PC-3 (cell line): ENCODE data around the gene MED12. TPM values are rescaled to one million over a fixed set of nuclear protein-coding genes. Genes with fewer than 3 reads are reported as not detected.

Experiments used
- ATAC-seq: fragments of 200-7000 bp; cut with Tn5 transposase; 2 replicates; pipeline ENCODE4 v1.9.1; 2020; ENCODE audit warnings: mild to moderate bottlenecking, moderate library complexity
- BruUV-seq: library from RNA; stranded (reverse); fragments of 400-500 nt; replicated peaks from 2 replicates; lab custom pipeline; 2021; lab: Mats Ljungman, UMichigan
- CTCF ChIA-PET: fragments of 300-600 bp; sonication (Branson Sonifier 250); formaldehyde crosslinking; loops from one replicate; lab custom pipeline; 2022; ENCODE audit warnings: antibody characterized with exemption; lab: Charles Lee
- POLR2A ChIA-PET: fragments of 300-600 bp; sonication (Branson Sonifier 250); formaldehyde crosslinking; loops from one replicate; lab custom pipeline; 2022; ENCODE audit warnings: antibody characterized with exemption; ENCODE audit not compliant: unreplicated experiment; lab: Charles Lee
- DNase-seq: peaks from one replicate; pipeline ENCODE4 v3.0.0-alpha.2; 2015
- H2AFZ ChIP-seq: fragments of 300-600 bp; sonication (generic); 2 replicates; pipeline ENCODE4 v1.6.0; 2016; ENCODE audit warnings: antibody characterized with exemption, low read length
- H3F3A ChIP-seq: fragments of 300-600 bp; sonication (generic); one replicate; pipeline ENCODE4 v1.6.0; 2017; ENCODE audit warnings: antibody characterized with exemption, low read length, control low read depth, mild to moderate bottlenecking; ENCODE audit not compliant: unreplicated experiment
- H3K27ac ChIP-seq: fragments of 300-600 bp; sonication (generic); 2 replicates; pipeline ENCODE4 v1.5.1; 2016; ENCODE audit warnings: mild to moderate bottlenecking, low read length
- H3K27me3 ChIP-seq: fragments of 300-600 bp; sonication (generic); 2 replicates; pipeline ENCODE4 v1.6.1; 2016; ENCODE audit warnings: low read length, mixed read lengths
- H3K36me3 ChIP-seq: fragments of 300-600 bp; sonication (generic); 2 replicates; pipeline ENCODE4 v1.6.1; 2016; ENCODE audit warnings: low read depth, mixed run types, low read length, mixed read lengths
- H3K4me1 ChIP-seq: fragments of 300-600 bp; sonication (generic); 2 replicates; pipeline ENCODE4 v1.5.1; 2016; ENCODE audit warnings: low read length; ENCODE audit not compliant: insufficient read depth
- H3K4me2 ChIP-seq: fragments of 300-600 bp; sonication (generic); 2 replicates; pipeline ENCODE4 v1.6.0; 2016; ENCODE audit warnings: low read length
- H3K4me3 ChIP-seq: fragments of 300-600 bp; sonication (generic); 2 replicates; pipeline ENCODE4 v1.5.1; 2016; ENCODE audit warnings: mild to moderate bottlenecking, low read length, mixed read lengths
- H3K79me2 ChIP-seq: fragments of 300-600 bp; sonication (generic); 2 replicates; pipeline ENCODE4 v1.6.1; 2017; ENCODE audit warnings: low read length, mixed read lengths
- H3K9ac ChIP-seq: fragments of 300-600 bp; sonication (generic); 2 replicates; pipeline ENCODE4 v1.6.0; 2016; ENCODE audit warnings: mild to moderate bottlenecking, low read length
- H3K9me2 ChIP-seq: fragments of 300-600 bp; sonication (generic); replicated peaks from 2 replicates; pipeline ENCODE4 v1.6.1; 2016; ENCODE audit warnings: mixed run types, low read length, mixed read lengths
- H3K9me3 ChIP-seq: fragments of 300-600 bp; sonication (generic); 2 replicates; pipeline ENCODE4 v1.6.1; 2016; ENCODE audit warnings: low read length, mixed read lengths
- H4K20me1 ChIP-seq: fragments of 300-600 bp; sonication (generic); 2 replicates; pipeline ENCODE4 v1.6.1; 2016; ENCODE audit warnings: low read length, mixed read lengths
- EZH2 ChIP-seq: fragments of 300-600 bp; sonication (generic); IDR thresholded peaks from one replicate; pipeline ENCODE4 v1.6.1; 2017; ENCODE audit warnings: antibody characterized with exemption, mild to moderate bottlenecking, low read length; ENCODE audit not compliant: unreplicated experiment
- EZH2phosphoT487 ChIP-seq: fragments of 300-600 bp; sonication (generic); IDR thresholded peaks from 2 replicates; pipeline ENCODE4 v1.6.1; 2018; ENCODE audit warnings: mild to moderate bottlenecking, antibody characterized with exemption, low read length, borderline replicate concordance
- intact Hi-C: fragments of 100-400 bp; cut with micrococcal nuclease; formaldehyde crosslinking; loops from 2 replicates; pipeline ENCODE4 v1.9.0; 2023
- total RNA-seq: library from RNA; depleted of rRNA; stranded (reverse); fragments of >200 nt; gene quantifications from 2 replicates; pipeline ENCODE4 v1.2.3, GENCODE V29; 2014
- TF ChIP-seq, protein P1 (sequence below): fragments of 300-600 bp; sonication (generic); conservative IDR thresholded peaks from 2 replicates; pipeline ENCODE4 v1.5.1; 2017; ENCODE audit warnings: antibody characterized with exemption, low read depth, mild to moderate bottlenecking, low read length

Gene MED12
- total RNA-seq, 1 experiment from 2014 or later: 45.8 TPM

DNA sequence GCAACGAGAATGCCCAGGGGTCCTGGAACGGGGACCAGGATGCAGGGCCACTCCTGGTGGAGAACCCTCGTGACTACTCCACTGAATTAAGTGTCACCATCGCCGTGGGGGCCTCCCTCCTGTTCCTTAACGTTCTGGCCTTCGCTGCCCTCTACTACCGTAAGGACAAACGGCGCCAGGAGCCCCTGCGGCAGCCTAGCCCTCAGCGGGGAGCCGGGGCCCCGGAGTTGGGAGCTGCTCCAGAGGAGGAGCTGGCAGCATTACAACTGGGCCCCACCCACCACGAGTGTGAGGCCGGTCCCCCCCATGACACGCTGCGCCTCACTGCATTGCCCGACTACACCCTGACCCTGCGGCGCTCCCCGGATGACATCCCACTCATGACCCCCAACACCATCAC is 51.2 kb downstream of the MED12 start:
- Histone ChIP-seq H3F3A (no peaks in the 10 kb centered on the region), H3K27ac (no peak overlapping the region), H4K20me1 (no peaks in the 10 kb centered on the region), H3K9me3 (no peaks in the 10 kb centered on the region), H3K4me2 (no peak overlapping the region), H3K4me3 (no peak overlapping the region), H3K36me3 (no peaks in the 10 kb centered on the region), H3K79me2 (no peaks in the 10 kb centered on the region), H3K9me2 (no peaks in the 10 kb centered on the region), H3K27me3 (no peaks in the 10 kb centered on the region), H3K4me1 (no peaks in the 10 kb centered on the region), H3K9ac (no peak overlapping the region), H2AFZ (no peak overlapping the region)
- no TSS peak for BruUV-seq
- intact Hi-C loops: no loop called here
- ATAC-seq (no peak), DNase-seq (no peak)
- TF ChIP-seq EZH2 (no peak), EZH2phosphoT487 (no peak)
- TF ChIP-seq, protein P1, sequence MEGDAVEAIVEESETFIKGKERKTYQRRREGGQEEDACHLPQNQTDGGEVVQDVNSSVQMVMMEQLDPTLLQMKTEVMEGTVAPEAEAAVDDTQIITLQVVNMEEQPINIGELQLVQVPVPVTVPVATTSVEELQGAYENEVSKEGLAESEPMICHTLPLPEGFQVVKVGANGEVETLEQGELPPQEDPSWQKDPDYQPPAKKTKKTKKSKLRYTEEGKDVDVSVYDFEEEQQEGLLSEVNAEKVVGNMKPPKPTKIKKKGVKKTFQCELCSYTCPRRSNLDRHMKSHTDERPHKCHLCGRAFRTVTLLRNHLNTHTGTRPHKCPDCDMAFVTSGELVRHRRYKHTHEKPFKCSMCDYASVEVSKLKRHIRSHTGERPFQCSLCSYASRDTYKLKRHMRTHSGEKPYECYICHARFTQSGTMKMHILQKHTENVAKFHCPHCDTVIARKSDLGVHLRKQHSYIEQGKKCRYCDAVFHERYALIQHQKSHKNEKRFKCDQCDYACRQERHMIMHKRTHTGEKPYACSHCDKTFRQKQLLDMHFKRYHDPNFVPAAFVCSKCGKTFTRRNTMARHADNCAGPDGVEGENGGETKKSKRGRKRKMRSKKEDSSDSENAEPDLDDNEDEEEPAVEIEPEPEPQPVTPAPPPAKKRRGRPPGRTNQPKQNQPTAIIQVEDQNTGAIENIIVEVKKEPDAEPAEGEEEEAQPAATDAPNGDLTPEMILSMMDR: no peak
- POLR2A ChIA-PET: no interaction called here
- CTCF ChIA-PET: no interaction called here

- Histone ChIP-seq H2AFZ (no peak overlapping the region), H3K9me3 (no peaks in the 10 kb centered on the region), H3K9me2 (no peaks in the 10 kb centered on the region), H3K4me1 (no peaks in the 10 kb centered on the region), H3K27ac (no peak overlapping the region), H3K79me2 (no peaks in the 10 kb centered on the region), H3K36me3 (no peaks in the 10 kb centered on the region), H3K27me3 (no peaks in the 10 kb centered on the region), H4K20me1 (no peaks in the 10 kb centered on the region), H3K4me3 (no peak overlapping the region), H3K4me2 (no peak overlapping the region), H3F3A (no peaks in the 10 kb centered on the region), H3K9ac (no peak overlapping the region)
- no peak for DNase-seq
- CTCF ChIA-PET: no interaction called here
- TF ChIP-seq, protein P1: no peak
- TF ChIP-seq EZH2: no peak
- BruUV-seq: no TSS peak
- intact Hi-C loops: no loop called here
- no peak for ATAC-seq
- POLR2A ChIA-PET: interaction anchor here (0.7 kb wide), 1 partner anchor 451 kb away, joined by 3 read pairs; no protein-coding TSS in a partner anchor
Observed at GRCh38 chrX:71170660-71171059, 52.3 kb downstream of the MED12 start.

GRCh38 chrX:71171110-71171801 is 52.9 kb downstream of the MED12 start:
- no peaks in the 10 kb centered on the region for H3K27me3 ChIP-seq
- no peak overlapping the region for H3K9ac ChIP-seq
- no TSS peak for BruUV-seq
- no peak overlapping the region for H3K4me2 ChIP-seq
- H3K79me2 ChIP-seq: no peaks in the 10 kb centered on the region
- no peaks in the 10 kb centered on the region for H3K4me1 ChIP-seq
- no peak overlapping the region for H3K4me3 ChIP-seq
- no peaks in the 10 kb centered on the region for H3F3A ChIP-seq
- no peak overlapping the region for H3K27ac ChIP-seq
- no peaks in the 10 kb centered on the region for H3K36me3 ChIP-seq
- intact Hi-C loops: no loop called here
- DNase-seq (no peak), ATAC-seq (no peak)
- TF ChIP-seq, protein P1: no peak
- TF ChIP-seq EZH2 (no peak), EZH2phosphoT487 (no peak)
- ChIA-PET CTCF (no interaction called here), POLR2A (no interaction called here)
- H3K9me2 ChIP-seq: no peaks in the 10 kb centered on the region
- no peaks in the 10 kb centered on the region for H3K9me3 ChIP-seq
- H4K20me1 ChIP-seq: no peaks in the 10 kb centered on the region
- no peak overlapping the region for H2AFZ ChIP-seq
